NCI-H2171 treated with DMSO at 0.1 percent for 48 hours (cell line): Measurements from ENCODE around the gene SIRPG.
"Not testable (repeated sequence)": the region's sequence is repeated elsewhere in the genome, so short reads cannot be mapped to it uniquely, and the experiment has no call there.

Experiments used
- DNase-seq: peaks from one replicate; lab custom pipeline; 2025; lab: John Stamatoyannopoulos, UW

SIRPG gene

DNA sequence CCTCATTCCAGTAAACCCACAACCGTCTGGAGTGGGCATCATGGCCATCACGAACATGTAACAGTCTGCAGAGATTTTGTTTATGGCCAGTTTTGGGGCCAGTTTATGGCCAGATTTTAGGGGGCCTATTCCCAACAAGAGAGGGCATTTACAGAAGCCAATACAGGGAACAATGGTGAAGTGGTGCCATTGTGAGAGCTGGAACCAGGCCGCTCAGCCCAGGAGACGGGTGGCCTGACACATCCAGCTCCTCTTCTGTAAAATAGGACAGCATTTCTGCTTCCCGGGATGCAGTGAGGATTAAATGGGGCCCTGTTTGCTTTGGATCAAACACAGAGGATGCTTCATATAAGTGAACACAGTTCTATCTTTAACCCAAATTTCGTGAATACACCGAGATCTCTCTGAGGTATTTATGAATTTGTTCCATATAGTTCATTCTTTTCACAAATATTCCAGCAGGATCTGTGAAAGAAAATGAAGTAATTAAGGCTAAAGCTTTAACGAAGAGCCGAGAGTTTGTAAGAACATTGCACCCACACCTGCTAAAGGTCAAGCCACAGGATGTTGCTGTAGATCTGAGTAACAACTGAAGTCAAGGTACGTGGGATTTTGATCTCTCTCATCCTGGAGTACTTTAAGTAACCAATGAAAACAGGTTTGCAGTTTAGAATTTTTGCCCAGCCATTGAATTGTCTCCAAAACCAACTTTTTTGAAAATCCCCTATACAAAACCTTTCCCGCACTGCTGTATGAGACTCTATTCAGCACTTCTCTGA is 14.5 kb upstream of the SIRPG start:
- no peak for DNase-seq

DNA sequence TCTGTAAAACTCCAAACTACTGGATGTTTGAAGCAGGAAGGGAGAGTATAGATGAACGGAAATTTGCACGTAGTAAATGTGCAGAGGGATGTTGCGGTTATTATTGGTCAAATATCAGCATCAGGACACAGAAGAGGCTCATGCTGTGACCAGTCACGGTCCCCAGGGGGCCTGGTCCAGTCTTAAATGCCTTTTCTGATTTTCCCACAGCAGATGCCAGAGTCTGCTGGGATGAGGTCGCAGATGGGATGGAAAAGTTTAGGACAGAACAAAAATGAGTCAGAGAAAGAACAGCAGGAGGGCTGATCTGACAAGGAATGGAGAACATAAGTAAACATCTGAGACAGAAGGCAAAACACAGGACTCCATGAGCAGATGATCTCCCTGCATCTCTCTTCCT is 11.7 kb upstream of the SIRPG start:
- DNase-seq = no peak

DNA sequence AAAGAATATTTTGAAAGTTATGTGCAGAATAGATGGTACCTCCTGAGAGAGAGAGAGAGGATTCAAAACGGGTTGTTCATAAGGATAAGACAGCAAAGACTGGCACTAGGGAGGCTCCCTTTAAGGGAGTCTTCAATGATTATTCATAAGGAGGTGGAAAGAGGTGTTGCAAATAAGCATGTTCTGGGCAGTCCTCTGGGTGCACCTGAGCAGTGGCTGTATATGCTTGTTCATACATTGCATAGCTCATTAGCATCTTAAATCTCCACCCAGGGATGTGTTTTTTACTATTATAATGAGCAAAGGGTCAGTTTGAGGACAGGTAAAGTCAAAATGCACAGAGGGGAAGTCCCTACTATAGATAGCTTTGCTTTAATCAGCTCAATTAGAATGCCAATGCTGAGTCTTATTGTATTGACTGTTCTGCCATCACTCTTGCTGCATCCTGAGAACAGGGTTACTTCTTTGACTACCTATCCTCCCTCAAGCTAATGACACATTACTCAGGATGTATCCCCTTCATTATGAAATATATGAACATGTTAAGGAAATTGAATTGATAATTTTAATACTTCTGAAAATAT is 10.0 kb upstream of the SIRPG start:
- DNase-seq = no peak

DNA sequence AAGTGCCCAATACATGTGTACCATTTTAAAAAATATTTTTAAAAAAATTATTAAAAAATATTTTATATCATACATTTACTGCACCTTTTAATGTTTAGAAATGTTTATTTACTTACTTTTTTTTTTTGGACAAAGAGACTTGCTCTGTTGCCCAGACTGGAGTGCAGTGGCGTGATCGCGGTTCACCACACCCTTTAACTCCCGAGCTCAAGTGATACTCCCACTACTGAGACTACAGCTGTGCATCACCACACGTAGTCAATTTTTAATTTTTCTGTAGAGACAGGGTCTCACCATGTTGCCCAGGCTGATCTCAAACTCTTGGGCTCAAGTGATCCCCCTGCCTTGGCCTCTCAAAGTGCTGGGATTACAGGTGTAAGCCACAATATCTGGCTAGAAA is 9.2 kb upstream of the SIRPG start:
- no peak for DNase-seq

DNA sequence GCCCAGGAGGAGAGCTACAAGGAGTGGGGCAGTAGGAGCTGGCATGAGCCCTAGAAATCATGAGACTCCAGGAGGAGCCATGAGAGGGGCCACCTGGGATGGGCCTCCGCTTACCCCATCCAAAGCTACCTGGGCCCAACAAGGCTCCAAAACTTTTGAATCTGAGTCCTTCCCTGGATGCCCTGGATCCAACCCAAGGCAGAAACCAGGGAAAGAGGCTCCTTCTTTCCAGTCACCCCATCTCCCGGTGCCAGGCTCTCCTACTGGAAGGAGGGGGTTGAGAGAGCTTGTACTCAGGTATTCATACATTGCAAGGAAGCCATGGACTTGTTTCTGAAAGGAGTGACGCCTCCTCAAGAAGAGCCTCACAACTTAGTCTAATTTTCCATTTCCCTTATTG is 7.8 kb upstream of the SIRPG start:
- no peak for DNase-seq

DNA sequence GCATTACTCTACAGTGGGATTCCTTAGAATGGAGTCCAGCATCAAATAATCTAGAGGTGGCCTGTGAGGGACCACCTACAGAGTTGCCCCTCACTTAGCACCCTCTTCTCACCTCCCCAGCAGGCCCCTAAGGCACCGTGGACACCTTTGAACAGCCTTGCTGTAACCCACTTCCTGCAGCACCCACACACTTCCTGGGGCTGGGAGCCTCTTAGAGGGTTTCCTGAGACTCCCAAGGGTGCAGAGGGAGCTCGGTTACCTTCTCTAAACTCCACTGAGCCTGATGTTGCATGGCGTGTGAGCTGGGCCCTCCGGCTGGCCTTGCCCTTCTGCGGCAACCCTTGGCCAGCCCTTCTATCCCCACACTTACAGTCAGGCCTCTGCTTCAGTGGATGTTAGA is 7.3 kb upstream of the SIRPG start:
- DNase-seq = no peak

DNA sequence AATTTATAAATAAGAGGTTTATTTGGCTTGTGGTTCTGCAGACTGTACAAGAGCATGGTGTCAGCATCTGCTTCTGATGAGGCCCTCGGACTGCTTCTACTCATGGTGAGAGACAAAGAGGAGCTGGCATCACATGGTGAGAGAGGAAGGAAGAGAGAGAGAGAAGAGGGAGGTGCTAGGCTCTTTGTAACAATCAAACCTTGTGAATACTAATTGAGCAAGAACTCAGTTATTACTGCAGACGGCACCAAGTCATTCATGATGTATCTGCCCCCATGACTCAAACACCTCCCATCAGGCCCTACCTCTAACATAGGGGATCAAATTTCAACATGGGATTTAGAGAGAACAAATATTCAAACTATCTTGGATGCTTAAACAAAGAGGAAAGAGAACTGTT is 6.3 kb upstream of the SIRPG start:
- DNase-seq = no peak

- DNase-seq = no peak
Measured at GRCh38 chr20:1661542-1662299, 4.1 kb upstream of the SIRPG start.

DNA sequence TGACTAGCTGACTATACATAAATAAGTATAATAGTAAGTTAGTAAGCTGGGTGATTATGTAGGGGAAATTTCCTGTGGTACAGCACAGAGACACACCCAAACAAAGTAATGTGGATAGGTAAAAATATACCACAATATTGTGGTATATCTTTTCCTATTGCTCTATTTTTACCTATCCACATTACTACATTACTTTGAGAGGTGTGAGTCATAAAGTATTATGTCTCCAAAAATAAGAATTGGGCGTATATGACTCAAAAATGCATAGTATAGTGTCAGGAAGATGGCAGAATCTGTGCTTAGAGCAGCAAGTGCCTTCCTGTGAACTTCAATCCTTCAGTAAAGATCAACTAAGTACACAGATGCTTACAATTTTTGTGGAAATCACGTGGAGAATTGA is 2.7 kb upstream of the SIRPG start:
- no peak for DNase-seq

DNA sequence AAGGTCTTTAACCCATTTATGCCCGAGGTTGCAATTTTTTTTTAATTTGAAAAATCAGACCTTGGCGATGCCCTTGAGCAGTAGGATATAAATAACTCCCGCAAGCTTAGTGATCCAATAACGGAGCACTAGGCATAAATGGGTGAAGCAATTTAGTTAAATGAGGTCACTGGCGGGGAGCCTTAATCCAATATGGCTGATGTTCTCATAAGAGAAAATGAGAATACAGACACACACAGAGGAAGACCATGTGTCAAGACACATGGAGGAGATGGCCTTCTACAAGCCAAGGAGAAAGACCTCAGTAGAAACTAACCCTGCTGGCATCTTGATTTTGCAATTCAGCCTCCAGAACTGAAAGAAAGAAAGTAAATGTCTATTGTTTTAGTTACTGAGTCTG is 735 bp downstream of the SIRPG start:
- DNase-seq = no peak

DNA sequence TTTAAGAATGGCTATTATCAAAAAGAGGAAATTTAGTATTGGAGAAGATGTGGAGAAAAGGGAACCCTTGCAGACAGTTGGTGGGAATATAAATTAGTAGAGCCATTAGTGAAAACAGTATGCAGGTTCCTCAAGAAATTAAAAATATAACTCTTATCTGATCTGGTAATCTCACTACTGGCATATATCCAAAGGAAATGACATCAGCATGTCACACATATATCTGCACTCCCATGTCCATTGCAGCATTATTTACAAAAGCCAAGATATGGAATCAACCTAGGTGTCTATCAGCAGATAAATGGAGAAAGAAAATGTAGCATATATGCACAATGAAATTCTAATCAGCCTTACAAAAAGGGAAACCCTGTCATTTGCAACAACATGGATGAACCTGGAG is 2.6 kb downstream of the SIRPG start:
- no peak for DNase-seq

DNA sequence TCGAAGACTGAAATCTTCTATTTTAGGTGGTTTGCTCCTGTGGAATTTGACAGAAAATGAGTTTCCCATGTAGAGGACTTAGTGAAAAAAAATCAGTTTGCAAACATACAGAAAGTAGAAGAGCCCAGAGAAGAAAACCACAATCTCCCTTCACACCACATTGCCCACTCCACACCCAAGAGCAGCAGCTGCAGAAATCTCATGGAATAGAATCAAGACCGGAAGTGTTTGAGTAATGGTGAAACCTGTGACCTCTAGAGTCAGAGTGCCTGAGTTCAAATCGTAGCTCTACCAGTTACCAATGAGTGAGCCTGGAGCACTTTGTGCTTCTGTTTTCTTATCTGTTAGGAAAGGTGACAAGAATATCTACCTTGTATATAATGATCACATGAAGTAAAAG is 4.6 kb downstream of the SIRPG start:
- no peak for DNase-seq

- DNase-seq = no peak
Measured at GRCh38 chr20:1652104-1652503, 5.5 kb downstream of the SIRPG start.

DNA sequence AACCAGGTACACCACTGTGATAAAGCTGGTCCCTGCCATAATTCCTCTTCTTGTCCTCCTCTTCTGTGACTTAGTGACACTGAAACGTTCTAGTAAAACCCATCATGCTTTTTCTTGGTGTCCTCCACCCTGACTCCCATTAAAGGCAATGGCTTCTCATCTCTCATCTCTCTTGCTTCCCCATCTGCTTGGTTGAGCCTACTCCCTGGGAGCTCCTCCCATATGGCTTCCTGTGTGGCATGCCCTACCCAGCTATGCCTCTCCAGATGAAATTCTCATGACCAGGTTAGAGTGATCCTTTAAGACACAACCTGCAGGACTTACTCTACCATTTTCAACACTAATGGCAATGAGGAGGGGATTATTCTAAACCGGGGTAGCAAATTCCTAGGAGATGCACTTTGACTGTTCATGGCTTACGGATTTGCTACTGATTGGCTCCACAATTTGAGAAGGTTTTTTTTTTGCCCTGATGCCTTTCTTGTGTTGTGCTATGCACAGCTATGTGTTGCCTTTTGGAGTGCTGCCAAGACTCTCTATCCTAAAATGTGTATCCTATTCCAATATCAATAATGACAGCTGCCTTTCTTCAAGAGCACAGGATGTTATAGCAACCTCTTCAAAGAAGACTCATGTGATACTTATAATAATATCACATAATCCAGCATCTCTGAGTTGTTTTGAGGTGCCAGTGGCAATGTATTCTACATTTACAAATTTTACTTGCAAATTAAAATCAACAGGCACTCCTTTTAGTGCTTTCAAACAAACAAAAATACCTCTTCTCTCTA is 6.1 kb downstream of the SIRPG start:
- peak; percentile 91 for DNase-seq

GRCh38 chr20:1648101-1648500 is 9.5 kb downstream of the SIRPG start:
- no peak for DNase-seq

- DNase-seq = no peak
Measured at GRCh38 chr20:1646975-1647431, 10.6 kb downstream of the SIRPG start.

DNA sequence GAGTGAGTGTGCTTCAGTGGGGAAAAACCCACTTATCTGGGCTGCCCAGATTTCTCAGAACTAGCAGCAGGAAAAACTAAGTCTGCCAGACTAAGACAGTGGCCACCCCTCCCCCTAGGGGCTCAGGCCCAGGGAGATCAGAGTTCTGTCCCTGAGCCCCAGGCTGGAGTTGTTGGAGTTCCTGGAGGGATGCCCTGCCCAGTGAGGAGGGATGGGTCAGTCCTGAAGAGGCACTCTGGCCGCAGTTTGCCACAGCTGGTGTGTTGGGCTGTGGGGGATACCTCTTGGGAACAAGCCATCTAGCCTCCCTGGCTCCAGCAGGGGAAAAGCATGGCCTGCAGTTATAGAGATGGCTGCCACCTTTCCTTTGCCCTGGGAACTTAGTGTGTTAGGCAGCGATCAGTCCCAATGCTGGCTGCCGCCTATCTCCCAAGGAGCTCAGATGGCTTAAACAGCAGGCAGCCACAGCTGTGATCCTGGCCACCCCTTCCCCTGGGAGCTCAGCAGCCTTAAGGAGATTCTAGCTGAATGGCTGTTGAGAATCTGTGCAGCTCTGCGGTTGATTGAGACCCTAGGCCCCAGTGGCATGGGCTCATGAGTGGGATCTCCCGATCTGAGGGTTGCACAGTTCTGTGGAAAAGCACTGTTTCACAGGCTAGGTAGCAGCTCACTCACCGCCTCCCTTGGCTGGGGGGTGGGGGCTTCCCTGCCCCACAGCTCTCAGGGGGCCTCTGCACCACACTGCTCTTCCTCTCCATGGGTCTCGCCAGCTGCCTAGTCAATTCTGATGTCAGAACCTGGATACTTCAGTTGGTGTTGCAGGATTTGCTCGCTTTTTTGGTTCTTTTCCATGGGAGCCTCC is 13.2 kb downstream of the SIRPG start:
- DNase-seq = peak; percentile 59

- DNase-seq = not testable (repeated sequence)
Measured at GRCh38 chr20:1638643-1639042, 18.9 kb downstream of the SIRPG start.

DNA sequence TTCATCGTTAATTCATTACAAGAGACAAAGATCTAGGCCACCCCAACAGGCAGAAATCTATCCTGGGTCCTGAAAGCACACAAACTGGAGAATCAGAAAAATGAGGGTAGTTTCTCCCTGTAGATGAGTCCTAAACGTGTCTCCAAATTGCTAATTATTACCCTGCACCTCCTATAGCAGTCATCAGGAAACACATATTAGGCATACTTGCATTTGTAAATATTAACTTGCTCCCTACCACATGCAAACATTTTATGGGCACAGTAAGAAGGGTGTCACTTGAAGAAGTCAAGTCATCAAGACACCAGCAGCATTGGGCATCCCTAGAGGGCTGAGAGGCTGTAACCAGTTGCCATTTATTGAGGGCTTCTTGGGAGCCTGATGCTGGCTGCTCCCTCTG is 19.8 kb downstream of the SIRPG start:
- DNase-seq = no peak

DNA sequence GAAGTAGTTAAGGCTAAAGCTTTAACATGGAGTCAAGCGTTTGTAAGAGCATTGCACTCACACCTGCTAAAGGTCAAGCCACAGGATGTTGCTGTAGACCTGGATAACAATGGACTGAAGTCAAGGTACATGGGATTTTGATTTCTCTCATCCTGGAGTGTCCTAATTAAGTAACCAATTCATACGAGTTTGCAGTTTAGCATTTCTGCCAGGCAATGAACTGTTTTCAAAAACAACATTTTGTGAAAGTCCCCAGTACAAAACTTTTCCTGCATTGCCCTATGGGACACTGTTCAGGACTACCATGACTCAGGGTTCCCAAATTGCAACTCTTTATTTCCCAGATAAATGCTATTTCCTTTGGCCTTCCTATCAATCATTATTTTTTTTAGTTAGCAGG is 20.4 kb downstream of the SIRPG start:
- no peak for DNase-seq

DNA sequence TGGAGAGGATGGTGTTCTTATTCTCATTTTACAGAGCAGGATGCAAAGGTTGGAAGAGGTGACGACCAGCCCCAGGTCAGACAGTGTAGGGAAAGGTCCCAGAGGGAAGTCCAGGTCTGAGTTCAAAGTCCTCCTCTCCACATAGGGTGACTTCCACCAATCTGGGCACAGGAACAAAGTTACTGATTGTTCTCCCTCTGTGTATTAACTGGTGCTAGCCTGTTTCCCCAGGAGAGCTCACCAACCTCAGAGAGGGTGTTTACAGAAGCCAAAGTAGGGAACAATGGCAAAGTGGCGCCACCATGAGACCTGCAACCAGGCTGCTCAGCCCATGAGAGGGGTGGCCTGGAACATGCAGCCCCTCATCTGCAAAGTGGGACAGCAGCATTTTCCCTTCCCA is 21.0 kb downstream of the SIRPG start:
- DNase-seq = no peak
